Astrocyte (in vitro differentiated cells and primary cell): Measurements from ENCODE around the gene ACACA. TPM values are rescaled to one million over a fixed set of nuclear protein-coding genes. Genes with fewer than 3 reads are reported as not detected.

ENCODE experiments used
- DNase-seq: peaks from one replicate; pipeline ENCODE4 v3.0.0-alpha.2; 2010; ENCODE audit warnings: low read depth
- FAIRE-seq: peaks from 2 replicates; lab custom pipeline; 2011; peaks lifted over from hg19 to GRCh38; lab: Jason Lieb, UNC
- H2AFZ ChIP-seq: 2 replicates; pipeline ENCODE4 v1.6.0; 2012; ENCODE audit warnings: low read depth, low read length, inconsistent platforms
- H3K27ac ChIP-seq: 2 replicates; pipeline ENCODE4 v1.5.1; 2011; ENCODE audit warnings: low read depth, low read length, inconsistent platforms
- H3K27me3 ChIP-seq: 2 replicates; pipeline ENCODE4 v1.6.0; 2011; ENCODE audit warnings: low read length, inconsistent platforms; ENCODE audit not compliant: insufficient read depth
- H3K36me3 ChIP-seq: 2 replicates; pipeline ENCODE4 v1.5.1; 2011; ENCODE audit warnings: low read length, inconsistent platforms; ENCODE audit not compliant: insufficient read depth
- H3K4me1 ChIP-seq: 2 replicates; pipeline ENCODE4 v1.5.1; 2011; ENCODE audit warnings: low read length, inconsistent platforms; ENCODE audit not compliant: insufficient read depth
- H3K4me2 ChIP-seq: 2 replicates; pipeline ENCODE4 v1.6.0; 2012; ENCODE audit warnings: low read length, inconsistent platforms
- H3K4me3 ChIP-seq: 2 replicates; pipeline ENCODE4 v1.5.1; 2011; ENCODE audit warnings: low read depth, mild to moderate bottlenecking, low read length, inconsistent platforms; ENCODE audit not compliant: insufficient read depth
- H3K79me2 ChIP-seq: 2 replicates; pipeline ENCODE4 v1.6.0; 2012; ENCODE audit warnings: mild to moderate bottlenecking, low read length, inconsistent platforms; ENCODE audit not compliant: insufficient read depth
- H3K9ac ChIP-seq: 2 replicates; pipeline ENCODE4 v1.6.0; 2012; ENCODE audit warnings: mild to moderate bottlenecking, low read length, inconsistent platforms
- H3K9me3 ChIP-seq: 2 replicates; pipeline ENCODE4 v1.5.1; 2012; ENCODE audit warnings: low read depth, mild to moderate bottlenecking, low read length, inconsistent platforms; ENCODE audit not compliant: insufficient read depth
- H4K20me1 ChIP-seq: 2 replicates; pipeline ENCODE4 v1.6.0; 2012; ENCODE audit warnings: low read length, inconsistent platforms; ENCODE audit not compliant: insufficient read depth
- H3K27ac Mint-ChIP-seq: one replicate; pipeline ENCODE4 v1.8.0; 2021; ENCODE audit warnings: mild to moderate bottlenecking, mixed read lengths; ENCODE audit not compliant: unreplicated experiment
- H3K27me3 Mint-ChIP-seq: one replicate; pipeline ENCODE4 v1.8.0; 2021; ENCODE audit warnings: low read depth, mixed read lengths; ENCODE audit not compliant: unreplicated experiment
- H3K36me3 Mint-ChIP-seq: one replicate; pipeline ENCODE4 v1.8.0; 2021; ENCODE audit warnings: low read depth, mixed read lengths; ENCODE audit not compliant: unreplicated experiment
- H3K4me1 Mint-ChIP-seq: one replicate; pipeline ENCODE4 v1.8.0; 2021; ENCODE audit warnings: low read depth, mixed read lengths; ENCODE audit not compliant: unreplicated experiment
- H3K4me3 Mint-ChIP-seq: one replicate; pipeline ENCODE4 v1.8.0; 2021; ENCODE audit warnings: mild to moderate bottlenecking, moderate library complexity, mixed read lengths; ENCODE audit not compliant: unreplicated experiment
- H3K9me3 Mint-ChIP-seq: one replicate; pipeline ENCODE4 v1.8.0; 2021; ENCODE audit warnings: mild to moderate bottlenecking, mixed read lengths; ENCODE audit not compliant: unreplicated experiment
- CTCF ChIP-seq: IDR thresholded peaks from 2 replicates; pipeline ENCODE4 v1.5.1; 2011; ENCODE audit warnings: low read depth, mild to moderate bottlenecking, inconsistent platforms, low read length, moderate library complexity; ENCODE audit not compliant: insufficient read depth
- EZH2 ChIP-seq: IDR thresholded peaks from 2 replicates; pipeline ENCODE4 v1.6.1; 2012; ENCODE audit warnings: mild to moderate bottlenecking, low read length, inconsistent platforms; ENCODE audit not compliant: insufficient read depth
- total RNA-seq: library from RNA; stranded (reverse); gene quantifications from 2 replicates; pipeline ENCODE4 v1.2.1, GENCODE V29; 2021

Gene ACACA
- total RNA-seq, 1 donor from 2014 or later = 88.3 TPM

GRCh38 chr17:37137070-37137610 lies 269.5 kb downstream of the ACACA start:
- TF ChIP-seq CTCF = no peak
- TF ChIP-seq EZH2 = no peak
- H2AFZ ChIP-seq = no peak overlapping the region

GRCh38 chr17:37135576-37135975 lies 271.1 kb downstream of the ACACA start:
- Mint-ChIP-seq H3K27ac (no peak overlapping the region), H3K4me1 (peaks cover 36% of the 10 kb centered on the region)

More at GRCh38 chr17:37137070-37137610, 269.5 kb downstream of the ACACA start:
- no peak overlapping the region for H3K27ac Mint-ChIP-seq
- H3K36me3 Mint-ChIP-seq = peaks cover 13% of the 10 kb centered on the region
- no peaks in the 10 kb centered on the region for H3K4me1 ChIP-seq
- H3K4me1 Mint-ChIP-seq = peaks cover 24% of the 10 kb centered on the region
- no peak overlapping the region for H3K4me3 ChIP-seq
- no peaks in the 10 kb centered on the region for H3K79me2 ChIP-seq
- H3K9ac ChIP-seq = no peak overlapping the region
- H3K27me3 ChIP-seq = no peaks in the 10 kb centered on the region
- no peak overlapping the region for H3K4me2 ChIP-seq
- no peak overlapping the region for H3K27ac ChIP-seq
- FAIRE-seq (no peak), DNase-seq (no peak)
- H3K9me3 Mint-ChIP-seq = no peaks in the 10 kb centered on the region
- H3K4me3 Mint-ChIP-seq = no peak overlapping the region
- no peaks in the 10 kb centered on the region for H4K20me1 ChIP-seq
- H3K27me3 Mint-ChIP-seq = no peaks in the 10 kb centered on the region
- peaks cover 9% of the 10 kb centered on the region for H3K36me3 ChIP-seq
- no peaks in the 10 kb centered on the region for H3K9me3 ChIP-seq

More at GRCh38 chr17:37135576-37135975, 271.1 kb downstream of the ACACA start:
- DNase-seq = no peak
- Histone ChIP-seq H3K9ac (no peak overlapping the region), H3K4me1 (peaks cover 3% of the 10 kb centered on the region), H3K27me3 (no peaks in the 10 kb centered on the region), H3K36me3 (peaks cover 9% of the 10 kb centered on the region), H3K27ac (no peak overlapping the region), H3K4me2 (no peak overlapping the region), H3K79me2 (no peaks in the 10 kb centered on the region), H4K20me1 (peaks cover 7% of the 10 kb centered on the region), H3K9me3 (no peaks in the 10 kb centered on the region), H2AFZ (no peak overlapping the region), H3K4me3 (no peak overlapping the region)
- no peak for TF ChIP-seq CTCF
- TF ChIP-seq EZH2 = no peak
- peaks cover 11% of the 10 kb centered on the region for H3K36me3 Mint-ChIP-seq
- no peak overlapping the region for H3K4me3 Mint-ChIP-seq
- H3K27me3 Mint-ChIP-seq = no peaks in the 10 kb centered on the region
- H3K9me3 Mint-ChIP-seq = no peaks in the 10 kb centered on the region
- no peak for FAIRE-seq
